GM10266 (cell line): ENCODE data around the gene XIAP.
"Not testable (repeated sequence)": the region's sequence is repeated elsewhere in the genome, so short reads cannot be mapped to it uniquely, and the experiment has no call there.

Experiments used
- DNase-seq: peaks from one replicate; pipeline ENCODE4 v3.0.0; 2012; ENCODE audit errors: extremely low spot score
- CTCF ChIP-seq: IDR thresholded peaks from 2 replicates; pipeline ENCODE4 v1.5.1; 2012; ENCODE audit warnings: mild to moderate bottlenecking, low read depth; ENCODE audit not compliant: control insufficient read depth, insufficient read depth; ENCODE audit errors: missing control alignments

XIAP gene

GRCh38 chrX:123859846-123860838 is at the start of gene XIAP:
TSS of gene XIAP (plus strand) at chrX:123860053. CDS start at chrX:123885663, 25,610 bp downstream.
- DNase-seq = peak; percentile 83
- no peak for TF ChIP-seq CTCF

DNA sequence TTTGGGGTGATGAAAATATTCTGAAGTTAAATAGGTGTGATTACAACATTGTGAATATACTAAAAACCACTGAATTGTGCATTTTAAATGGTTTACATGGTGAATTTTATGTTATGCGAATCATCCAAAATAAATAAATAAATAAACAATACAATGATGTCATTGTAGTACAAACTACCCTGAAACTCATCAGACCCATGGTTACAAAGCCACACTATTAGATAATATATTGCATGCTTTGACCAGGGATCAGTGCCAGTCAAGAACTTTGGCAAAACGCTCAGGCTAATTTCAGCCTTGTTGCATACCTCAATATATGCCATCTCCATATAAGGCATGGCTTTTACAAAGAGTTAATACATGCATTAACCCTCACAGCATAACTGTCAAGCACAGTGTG is 45.5 kb upstream of the XIAP start:
- no peak for DNase-seq
- TF ChIP-seq CTCF = no peak

DNA sequence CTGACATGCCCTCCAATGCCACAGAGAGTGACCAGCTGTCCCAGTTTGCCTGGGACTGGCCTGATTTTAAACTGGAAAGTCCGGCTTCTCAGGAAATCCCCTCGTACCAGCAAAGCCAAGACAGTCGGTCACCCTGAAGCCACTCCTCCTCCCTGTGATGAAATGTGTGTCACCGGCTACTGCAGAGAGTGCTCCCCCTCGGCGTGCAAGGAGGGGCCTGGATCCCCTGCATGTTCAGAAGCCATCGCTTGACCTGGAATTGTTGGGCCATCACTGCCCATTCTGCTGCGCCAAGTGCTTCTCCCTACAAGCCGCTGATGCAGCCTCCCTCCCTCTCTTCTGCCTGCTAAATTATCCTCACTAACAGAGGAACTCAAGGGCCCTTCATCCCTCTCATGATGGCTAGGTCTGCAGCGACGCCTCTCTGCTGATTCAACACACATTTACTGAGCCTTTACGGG is 44.9 kb upstream of the XIAP start:
- not testable (repeated sequence) for DNase-seq

GRCh38 chrX:123817288-123817894 is 42.5 kb upstream of the XIAP start:
- DNase-seq = no peak
- TF ChIP-seq CTCF = no peak

- no peak for DNase-seq
- TF ChIP-seq CTCF = no peak
Observed at GRCh38 chrX:123818243-123818642, 41.6 kb upstream of the XIAP start.

GRCh38 chrX:123822965-123823364 is 36.9 kb upstream of the XIAP start:
- TF ChIP-seq CTCF = no peak
- no peak for DNase-seq

DNA sequence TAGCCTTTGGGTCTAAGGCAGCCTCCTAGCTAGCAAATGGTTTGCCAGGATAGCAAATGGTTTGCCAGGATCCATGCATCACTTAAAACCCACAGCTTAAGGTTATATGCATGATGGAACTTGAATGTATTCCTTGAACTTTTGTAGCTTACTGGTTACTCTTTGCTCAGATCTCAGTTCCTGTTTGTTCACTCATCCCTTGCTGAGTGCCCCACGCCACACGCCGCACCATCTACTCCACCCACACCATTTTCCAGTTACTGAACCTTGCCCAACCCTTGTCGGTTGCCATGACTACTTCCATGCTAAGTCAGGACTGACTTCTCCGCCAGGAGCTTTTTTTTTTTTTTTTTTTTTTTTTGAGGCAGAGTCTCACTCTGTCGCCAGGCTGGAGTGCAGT is 29.5 kb upstream of the XIAP start:
- no peak for TF ChIP-seq CTCF
- peak; percentile 31 for DNase-seq
